ENCODE results near the gene NAA60. TPM values are rescaled to one million over a fixed set of nuclear protein-coding genes. Genes with fewer than 3 reads are reported as not detected.

Gene NAA60
- total and polyA plus RNA-seq, 9 donors = 8.2 to 37.8 (median 32.3) TPM

GRCh38 chr16:3536271-3536731 lies 92.8 kb downstream of the NAA60 start:
- Histone ChIP-seq H3K27me3 (ENCODE audit: control insufficient read depth, insufficient read depth, low read length) (no peaks in the 10 kb centered on the region), H3K4me1 (ENCODE audit: control insufficient read depth, insufficient read depth, low read length) (peaks cover 9% of the 10 kb centered on the region), H3K9me3 (replicated peaks; ENCODE audit: control insufficient read depth, low read depth, low read length) (no peaks in the 10 kb centered on the region), H3K36me3 (ENCODE audit: control insufficient read depth, insufficient read depth, low read length) (peaks cover 39% of the 10 kb centered on the region), H3K4me3 (ENCODE audit: low read length) (no peak overlapping the region), H3K27ac (ENCODE audit: low read length) (peak overlapping the region; percentile 71)
- DNase-seq = peak; percentile 92
- WGBS (ENCODE audit: insufficient coverage) = 43% methylated on average over 1 of the region's 3 CpGs

Other genes starting within 250 kb of the NAA60 start
- 8.4 TPM for gene ZNF200, start 208.5 kb upstream of the NAA60 start, total RNA-seq
- gene ZNF200, start 208.5 kb upstream of the NAA60 start, polyA plus RNA-seq (ENCODE audit: insufficient read depth in 1 of 8, insufficient read length in 8 of 8, low replicate concordance in 1 of 8) = 1 to 10 TPM; 5.3 to 7.7 (median 6.4) TPM
- 0.27 TPM for gene MEFV, start 187.0 kb upstream of the NAA60 start, total RNA-seq
- gene MEFV, start 187.0 kb upstream of the NAA60 start, polyA plus RNA-seq (ENCODE audit: insufficient read depth in 1 of 8, insufficient read length in 8 of 8, low replicate concordance in 1 of 8) = under 1 TPM; 0.20 to 0.45 (median 0.31) TPM
- 34.9 TPM for gene ZNF263, start 160.2 kb upstream of the NAA60 start, total RNA-seq
- 10 to 100 TPM; 23.3 to 30.3 (median 27.4) TPM for gene ZNF263, start 160.2 kb upstream of the NAA60 start, polyA plus RNA-seq (ENCODE audit: insufficient read depth in 1 of 8, insufficient read length in 8 of 8, low replicate concordance in 1 of 8)
- gene TIGD7, start 138.2 kb upstream of the NAA60 start, total RNA-seq = 11.0 TPM
- gene TIGD7, start 138.2 kb upstream of the NAA60 start, polyA plus RNA-seq (ENCODE audit: insufficient read depth in 1 of 8, insufficient read length in 8 of 8, low replicate concordance in 1 of 8) = 10 to 100 TPM in 1 of 8 donors, 1 to 10 TPM in 7; 5.5 to 10.4 (median 7.4) TPM
- gene ZNF75A, start 138.2 kb upstream of the NAA60 start, total RNA-seq = 31.0 TPM
- gene ZNF75A, start 138.2 kb upstream of the NAA60 start, polyA plus RNA-seq (ENCODE audit: insufficient read depth in 1 of 8, insufficient read length in 8 of 8, low replicate concordance in 1 of 8) = 10 to 100 TPM; 20.3 to 33.1 (median 23.6) TPM
- gene OR2C1, start 87.8 kb upstream of the NAA60 start, total RNA-seq = 0.35 TPM
- under 1 TPM in 6 of 8 donors, not detected in 2; 0.11 to 0.21 (median 0.18) TPM for gene OR2C1, start 87.8 kb upstream of the NAA60 start, polyA plus RNA-seq (ENCODE audit: insufficient read depth in 1 of 8, insufficient read length in 8 of 8, low replicate concordance in 1 of 8)
- 10.8 TPM for gene ZSCAN32, start 42.7 kb upstream of the NAA60 start, total RNA-seq
- 10 to 100 TPM in 4 of 8 donors, 1 to 10 TPM in 4; 7.0 to 11.1 (median 9.8) TPM for gene ZSCAN32, start 42.7 kb upstream of the NAA60 start, polyA plus RNA-seq (ENCODE audit: insufficient read depth in 1 of 8, insufficient read length in 8 of 8, low replicate concordance in 1 of 8)
- 8.3 TPM for gene ZNF174, start 42.5 kb upstream of the NAA60 start, total RNA-seq
- gene ZNF174, start 42.5 kb upstream of the NAA60 start, polyA plus RNA-seq (ENCODE audit: insufficient read depth in 1 of 8, insufficient read length in 8 of 8, low replicate concordance in 1 of 8) = 1 to 10 TPM; 6.1 to 9.5 (median 7.9) TPM
- gene ZNF597, start 176 bp upstream of the NAA60 start, total RNA-seq = 2.3 TPM
- gene ZNF597, start 176 bp upstream of the NAA60 start, polyA plus RNA-seq (ENCODE audit: insufficient read depth in 1 of 8, insufficient read length in 8 of 8, low replicate concordance in 1 of 8) = 1 to 10 TPM; 1.6 to 2.4 (median 1.9) TPM
- not detected for gene C16orf90, start 51.8 kb downstream of the NAA60 start, total RNA-seq
- gene C16orf90, start 51.8 kb downstream of the NAA60 start, polyA plus RNA-seq (ENCODE audit: insufficient read depth in 1 of 8, insufficient read length in 8 of 8, low replicate concordance in 1 of 8) = not detected
- gene CLUAP1, start 57.3 kb downstream of the NAA60 start, total RNA-seq = 18.8 TPM
- 10 to 100 TPM; 12.3 to 21.7 (median 18.8) TPM for gene CLUAP1, start 57.3 kb downstream of the NAA60 start, polyA plus RNA-seq (ENCODE audit: insufficient read depth in 1 of 8, insufficient read length in 8 of 8, low replicate concordance in 1 of 8)
- gene NLRC3, start 133.7 kb downstream of the NAA60 start, total RNA-seq = 0.58 TPM
- 1 to 10 TPM in 4 of 8 donors, under 1 TPM in 4; 0.90 to 1.2 (median 1.0) TPM for gene NLRC3, start 133.7 kb downstream of the NAA60 start, polyA plus RNA-seq (ENCODE audit: insufficient read depth in 1 of 8, insufficient read length in 8 of 8, low replicate concordance in 1 of 8)
- 3.2 TPM for gene SLX4, start 167.9 kb downstream of the NAA60 start, total RNA-seq
- gene SLX4, start 167.9 kb downstream of the NAA60 start, polyA plus RNA-seq (ENCODE audit: insufficient read depth in 1 of 8, insufficient read length in 8 of 8, low replicate concordance in 1 of 8) = 1 to 10 TPM; 3.6 to 5.8 (median 4.5) TPM
- 17.3 TPM for gene DNASE1, start 211.0 kb downstream of the NAA60 start, total RNA-seq
- 10 to 100 TPM; 12.7 to 22.3 (median 15.6) TPM for gene DNASE1, start 211.0 kb downstream of the NAA60 start, polyA plus RNA-seq (ENCODE audit: insufficient read depth in 1 of 8, insufficient read length in 8 of 8, low replicate concordance in 1 of 8)

Data from muscle of leg (tissue), 11 donors.